Measurements from ENCODE around the gene PCDHGB6.
"Not testable (repeated sequence)": the region's sequence is repeated elsewhere in the genome, so short reads cannot be mapped to it uniquely, and the experiment has no call there.

Gene PCDHGB6

DNA sequence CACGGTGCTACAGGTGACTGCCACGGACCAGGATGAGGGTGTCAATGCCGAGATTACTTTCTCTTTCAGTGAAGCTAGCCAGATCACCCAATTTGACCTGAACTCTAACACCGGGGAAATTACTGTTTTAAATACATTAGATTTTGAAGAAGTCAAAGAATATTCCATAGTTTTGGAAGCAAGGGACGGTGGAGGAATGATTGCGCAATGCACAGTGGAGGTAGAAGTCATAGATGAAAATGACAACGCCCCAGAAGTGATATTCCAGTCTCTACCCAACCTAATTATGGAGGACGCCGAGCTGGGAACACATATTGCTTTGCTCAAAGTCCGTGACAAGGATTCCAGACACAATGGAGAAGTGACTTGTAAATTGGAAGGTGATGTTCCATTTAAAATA is 19.2 kb upstream of the PCDHGB6 start:
- no peak for DNase-seq (ENCODE audit: low read depth in 2 of 3, low spot score in 2 of 3)

DNA sequence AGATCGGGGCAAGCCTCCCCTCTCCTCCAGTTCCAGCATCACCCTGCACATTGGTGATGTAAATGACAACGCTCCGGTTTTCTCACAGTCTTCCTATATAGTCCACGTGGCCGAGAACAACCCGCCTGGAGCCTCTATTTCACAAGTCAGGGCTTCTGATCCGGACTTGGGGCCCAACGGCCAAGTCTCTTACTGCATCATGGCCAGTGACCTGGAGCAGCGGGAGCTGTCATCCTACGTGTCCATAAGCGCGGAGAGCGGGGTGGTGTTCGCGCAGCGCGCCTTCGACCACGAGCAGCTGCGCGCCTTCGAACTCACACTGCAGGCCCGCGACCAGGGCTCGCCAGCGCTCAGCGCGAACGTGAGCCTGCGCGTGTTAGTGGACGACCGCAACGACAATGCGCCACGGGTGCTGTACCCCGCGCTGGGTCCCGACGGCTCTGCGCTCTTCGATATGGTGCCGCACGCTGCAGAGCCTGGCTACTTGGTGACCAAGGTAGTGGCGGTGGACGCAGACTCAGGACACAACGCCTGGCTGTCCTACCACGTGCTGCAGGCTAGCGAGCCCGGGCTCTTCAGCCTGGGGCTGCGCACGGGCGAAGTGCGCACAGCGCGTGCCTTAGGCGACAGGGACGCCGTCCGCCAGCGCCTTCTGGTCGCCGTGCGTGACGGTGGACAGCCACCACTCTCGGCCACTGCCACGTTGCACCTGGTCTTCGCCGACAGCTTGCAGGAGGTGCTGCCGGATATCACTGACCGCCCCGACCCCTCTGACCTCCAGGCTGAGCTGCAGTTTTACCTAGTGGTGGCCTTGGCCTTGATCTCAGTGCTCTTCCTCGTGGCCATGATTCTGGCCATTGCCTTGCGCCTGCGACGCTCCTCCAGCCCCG is 18.4 kb upstream of the PCDHGB6 start:
- DNase-seq (ENCODE audit: low read depth in 2 of 3, low spot score in 2 of 3): no peak

- no peak for DNase-seq (ENCODE audit: low read depth in 2 of 3, low spot score in 2 of 3)
These were observed 15.2 kb upstream of the PCDHGB6 start, which contains the start of gene PCDHGA8 for GRCh38 chr5:141392429-141393198. Gene PCDHGA8 (plus strand): TSS chr5:141392633. CDS start chr5:141392814, 181 bp downstream.

DNA sequence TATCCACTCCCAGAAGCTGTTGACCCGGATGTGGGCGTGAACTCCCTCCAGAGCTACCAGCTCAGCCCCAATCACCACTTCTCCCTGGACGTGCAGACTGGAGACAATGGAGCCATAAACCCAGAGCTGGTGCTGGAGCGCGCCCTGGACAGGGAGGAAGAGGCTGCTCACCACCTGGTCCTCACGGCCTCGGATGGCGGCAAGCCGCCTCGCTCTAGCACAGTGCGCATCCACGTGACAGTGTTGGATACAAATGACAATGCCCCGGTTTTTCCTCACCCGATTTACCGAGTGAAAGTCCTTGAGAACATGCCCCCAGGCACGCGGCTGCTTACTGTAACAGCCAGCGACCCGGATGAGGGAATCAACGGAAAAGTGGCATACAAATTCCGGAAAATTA is 14.6 kb upstream of the PCDHGB6 start:
- no peak for DNase-seq (ENCODE audit: low read depth in 2 of 3, low spot score in 2 of 3)

DNA sequence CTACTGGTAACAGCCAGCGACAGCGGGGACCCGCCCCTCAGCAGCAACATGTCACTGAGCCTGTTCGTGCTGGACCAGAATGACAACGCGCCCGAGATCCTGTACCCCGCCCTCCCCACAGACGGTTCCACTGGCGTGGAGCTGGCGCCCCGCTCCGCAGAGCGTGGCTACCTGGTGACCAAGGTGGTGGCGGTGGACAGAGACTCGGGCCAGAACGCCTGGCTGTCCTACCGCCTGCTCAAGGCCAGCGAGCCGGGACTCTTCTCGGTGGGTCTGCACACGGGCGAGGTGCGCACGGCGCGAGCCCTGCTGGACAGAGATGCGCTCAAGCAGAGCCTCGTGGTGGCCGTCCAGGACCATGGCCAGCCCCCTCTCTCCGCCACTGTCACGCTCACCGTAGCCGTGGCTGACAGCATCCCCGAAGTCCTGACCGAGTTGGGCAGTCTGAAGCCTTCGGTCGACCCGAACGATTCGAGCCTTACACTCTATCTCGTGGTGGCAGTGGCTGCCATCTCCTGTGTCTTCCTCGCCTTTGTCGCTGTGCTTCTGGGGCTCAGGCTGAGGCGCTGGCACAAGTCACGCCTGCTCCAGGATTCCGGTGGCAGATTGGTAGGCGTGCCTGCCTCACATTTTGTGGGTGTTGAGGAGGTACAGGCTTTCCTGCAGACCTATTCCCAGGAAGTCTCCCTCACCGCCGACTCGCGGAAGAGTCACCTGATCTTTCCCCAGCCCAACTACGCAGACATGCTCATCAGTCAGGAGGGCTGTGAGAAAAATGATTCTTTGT is 13.2 kb upstream of the PCDHGB6 start:
- DNase-seq (ENCODE audit: low read depth in 2 of 3, low spot score in 2 of 3): not testable (repeated sequence)

GRCh38 chr5:141397756-141398551 is 9.9 kb upstream of the PCDHGB6 start, which contains the start of gene PCDHGB5:
Gene PCDHGB5 (plus strand): TSS chr5:141397947. CDS start chr5:141398128, 181 bp downstream.
- not testable (repeated sequence) for DNase-seq (ENCODE audit: low read depth in 2 of 3, low spot score in 2 of 3)

- DNase-seq (ENCODE audit: low read depth in 2 of 3, low spot score in 2 of 3): no peak
These were observed 9.2 kb upstream of the PCDHGB6 start for GRCh38 chr5:141398608-141399007.

GRCh38 chr5:141399555-141400258 is 8.1 kb upstream of the PCDHGB6 start:
- no peak for DNase-seq (ENCODE audit: low read depth in 2 of 3, low spot score in 2 of 3)

- no peak for DNase-seq (ENCODE audit: low read depth in 2 of 3, low spot score in 2 of 3)
These were observed 5.1 kb upstream of the PCDHGB6 start, which contains the start of gene PCDHGA9 for GRCh38 chr5:141402553-141403243. Gene PCDHGA9 (plus strand): TSS chr5:141402778. CDS start chr5:141402953, 175 bp downstream.

GRCh38 chr5:141403387-141403786 is 4.4 kb upstream of the PCDHGB6 start:
- no peak for DNase-seq (ENCODE audit: low read depth in 2 of 3, low spot score in 2 of 3)

DNA sequence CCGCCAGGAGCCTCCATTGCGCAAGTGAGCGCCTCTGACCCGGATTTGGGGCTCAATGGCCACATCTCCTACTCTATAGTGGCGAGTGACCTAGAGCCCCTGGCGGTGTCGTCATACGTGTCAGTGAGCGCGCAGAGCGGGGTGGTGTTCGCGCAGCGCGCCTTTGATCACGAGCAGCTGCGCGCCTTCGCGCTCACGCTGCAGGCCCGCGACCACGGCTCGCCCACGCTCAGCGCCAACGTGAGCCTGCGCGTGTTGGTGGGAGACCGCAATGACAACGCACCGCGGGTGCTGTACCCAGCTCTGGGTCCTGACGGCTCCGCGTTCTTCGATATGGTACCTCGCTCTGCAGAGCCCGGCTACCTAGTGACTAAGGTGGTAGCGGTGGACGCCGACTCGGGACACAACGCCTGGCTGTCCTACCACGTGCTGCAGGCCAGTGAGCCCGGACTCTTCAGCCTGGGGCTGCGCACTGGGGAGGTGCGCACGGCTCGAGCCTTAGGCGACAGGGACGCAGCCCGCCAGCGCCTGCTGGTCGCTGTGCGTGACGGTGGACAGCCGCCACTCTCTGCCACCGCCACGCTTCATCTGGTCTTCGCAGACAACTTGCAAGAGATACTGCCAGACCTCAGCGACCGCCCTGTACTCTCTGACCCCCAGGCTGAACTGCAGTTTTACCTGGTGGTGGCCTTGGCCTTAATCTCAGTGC is 1.9 kb downstream of the PCDHGB6 start:
- no peak for DNase-seq (ENCODE audit: low read depth in 2 of 3, low spot score in 2 of 3)

DNA sequence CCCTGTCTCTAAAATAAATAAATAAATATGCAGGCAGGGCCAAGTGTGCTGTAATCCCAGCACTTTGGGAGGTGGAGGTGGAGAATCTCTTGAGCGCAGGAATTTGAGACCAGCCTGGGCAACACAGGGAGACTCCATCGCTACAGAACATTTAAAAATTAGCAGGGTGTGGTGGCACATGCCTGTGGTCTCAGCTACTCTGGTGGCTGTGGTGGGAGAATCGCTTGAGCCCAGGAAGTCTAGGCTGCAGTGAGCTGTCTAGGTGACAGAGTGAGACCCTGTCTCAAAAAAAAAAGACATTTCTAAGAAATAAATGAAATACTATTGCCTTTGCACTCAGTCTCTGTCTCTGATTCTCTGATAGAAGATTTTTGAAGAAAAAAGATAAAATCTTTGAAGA is 3.8 kb downstream of the PCDHGB6 start:
- no peak for DNase-seq (ENCODE audit: low read depth in 2 of 3, low spot score in 2 of 3)

GRCh38 chr5:141412854-141413539 is 5.2 kb downstream of the PCDHGB6 start, which contains the start of gene PCDHGA10:
Gene PCDHGA10 (plus strand): TSS chr5:141412987. CDS start chr5:141413176, 189 bp downstream.
- DNase-seq (ENCODE audit: low read depth in 2 of 3, low spot score in 2 of 3): no peak

DNA sequence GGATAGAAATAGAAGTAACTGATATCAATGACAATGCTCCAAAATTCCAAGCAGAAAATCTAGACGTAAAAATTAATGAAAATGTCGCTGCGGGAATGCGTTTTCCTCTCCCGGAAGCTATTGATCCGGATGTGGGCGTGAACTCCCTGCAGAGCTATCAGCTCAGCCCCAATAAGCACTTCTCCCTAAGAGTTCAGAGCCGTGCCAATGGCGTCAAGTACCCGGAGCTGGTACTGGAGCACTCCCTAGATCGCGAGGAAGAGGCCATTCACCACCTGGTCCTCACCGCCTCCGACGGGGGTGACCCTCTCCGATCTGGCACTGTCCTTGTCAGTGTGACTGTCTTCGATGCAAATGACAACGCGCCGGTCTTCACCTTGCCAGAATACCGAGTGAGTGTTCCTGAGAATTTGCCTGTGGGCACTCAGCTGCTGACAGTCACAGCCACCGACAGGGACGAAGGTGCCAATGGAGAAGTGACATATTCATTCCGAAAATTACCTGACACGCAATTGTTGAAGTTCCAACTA is 5.8 kb downstream of the PCDHGB6 start:
- no peak for DNase-seq (ENCODE audit: low read depth in 2 of 3, low spot score in 2 of 3)

DNA sequence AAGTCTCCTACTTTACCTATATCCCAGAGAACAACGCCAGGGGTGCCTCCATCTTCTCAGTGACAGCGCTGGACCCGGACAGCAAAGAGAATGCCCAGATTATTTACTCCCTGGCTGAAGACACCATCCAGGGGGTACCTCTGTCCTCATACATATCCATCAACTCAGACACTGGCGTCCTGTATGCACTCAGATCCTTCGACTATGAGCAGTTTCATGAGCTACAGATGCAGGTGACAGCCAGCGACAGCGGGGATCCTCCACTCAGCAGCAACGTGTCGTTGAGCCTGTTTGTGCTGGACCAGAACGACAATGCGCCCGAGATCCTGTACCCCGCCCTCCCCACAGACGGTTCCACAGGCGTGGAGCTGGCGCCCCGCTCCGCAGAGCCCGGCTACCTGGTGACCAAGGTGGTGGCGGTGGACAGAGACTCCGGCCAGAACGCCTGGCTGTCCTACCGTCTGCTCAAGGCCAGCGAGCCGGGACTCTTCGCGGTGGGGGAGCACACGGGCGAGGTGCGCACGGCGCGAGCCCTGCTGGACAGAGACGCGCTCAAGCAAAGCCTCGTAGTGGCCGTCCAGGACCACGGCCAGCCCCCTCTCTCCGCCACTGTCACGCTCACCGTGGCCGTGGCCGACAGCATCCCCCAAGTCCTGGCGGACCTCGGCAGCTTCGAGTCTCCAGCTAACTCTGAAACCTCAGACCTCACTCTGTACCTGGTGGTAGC is 6.9 kb downstream of the PCDHGB6 start:
- not testable (repeated sequence) for DNase-seq (ENCODE audit: low read depth in 2 of 3, low spot score in 2 of 3)

- not testable (repeated sequence) for DNase-seq (ENCODE audit: low read depth in 2 of 3, low spot score in 2 of 3)
These were observed 7.4 kb downstream of the PCDHGB6 start for GRCh38 chr5:141415275-141415618.
